GM12872 (cell line): Measurements from ENCODE around the gene ENPP4.

Experiments used
- CTCF ChIP-seq: IDR thresholded peaks from 3 replicates; pipeline ENCODE4 v1.5.1; 2011; ENCODE audit warnings: low read depth, mild to moderate bottlenecking, low read length, moderate library complexity; ENCODE audit not compliant: insufficient read depth

Gene ENPP4

GRCh38 chr6:46118157-46118556 lies 11.6 kb upstream of the ENPP4 start:
- TF ChIP-seq CTCF = no peak

DNA sequence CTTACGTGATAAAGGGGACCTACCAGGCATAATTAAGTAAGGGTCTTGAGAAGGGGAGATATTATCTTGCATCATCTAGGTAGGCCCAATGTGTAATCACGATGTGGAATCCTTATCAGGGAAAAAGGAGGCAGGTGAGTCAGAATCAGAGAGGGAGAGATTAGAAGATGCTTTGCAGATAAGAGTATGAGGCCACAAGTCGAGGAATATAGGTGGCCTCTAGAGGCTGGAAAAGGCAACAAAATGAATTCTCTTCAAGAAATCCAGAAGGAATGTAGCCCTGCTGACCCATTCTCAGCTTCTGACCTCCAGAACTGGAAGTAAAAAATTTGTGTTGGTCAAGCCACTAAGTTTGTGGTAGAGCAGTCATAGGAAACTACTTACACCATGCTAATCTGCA lies 11.0 kb upstream of the ENPP4 start:
- TF ChIP-seq CTCF = no peak

DNA sequence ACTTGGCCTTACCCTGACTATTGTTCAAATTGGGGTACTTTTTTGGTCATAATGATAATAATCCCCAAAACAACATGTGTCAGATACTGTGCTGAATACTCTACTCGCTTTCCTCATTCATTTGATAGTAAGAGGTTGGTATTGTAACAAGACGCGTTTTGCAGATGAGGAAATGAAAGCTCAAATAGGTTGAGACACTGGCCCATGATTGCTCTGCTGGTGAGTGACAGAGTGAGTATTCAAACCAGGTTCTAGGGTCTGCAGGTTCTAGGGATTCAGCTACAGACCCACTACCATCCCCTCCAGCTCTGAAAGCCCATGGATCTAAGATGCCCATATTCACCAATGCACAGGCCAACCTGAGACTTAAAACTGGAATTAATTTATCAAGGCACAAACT lies 1.3 kb upstream of the ENPP4 start:
- no peak for TF ChIP-seq CTCF

DNA sequence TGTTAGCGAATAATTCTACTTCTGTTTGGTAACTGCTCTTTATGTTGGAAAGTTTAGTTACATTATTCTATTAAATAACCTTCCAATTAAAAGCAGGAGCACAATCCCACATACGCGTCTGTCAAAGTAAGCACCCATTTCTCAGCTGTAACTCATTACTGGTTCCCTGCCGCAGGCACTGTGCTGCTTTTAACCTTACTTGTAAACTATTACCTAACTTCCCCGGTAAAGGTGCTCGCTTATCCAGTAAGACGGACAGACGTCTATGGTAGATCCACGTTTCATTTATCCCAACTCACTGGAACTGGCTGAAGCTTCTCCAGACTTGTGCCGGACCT lies 529 bp upstream of the ENPP4 start:
- no peak for TF ChIP-seq CTCF

DNA sequence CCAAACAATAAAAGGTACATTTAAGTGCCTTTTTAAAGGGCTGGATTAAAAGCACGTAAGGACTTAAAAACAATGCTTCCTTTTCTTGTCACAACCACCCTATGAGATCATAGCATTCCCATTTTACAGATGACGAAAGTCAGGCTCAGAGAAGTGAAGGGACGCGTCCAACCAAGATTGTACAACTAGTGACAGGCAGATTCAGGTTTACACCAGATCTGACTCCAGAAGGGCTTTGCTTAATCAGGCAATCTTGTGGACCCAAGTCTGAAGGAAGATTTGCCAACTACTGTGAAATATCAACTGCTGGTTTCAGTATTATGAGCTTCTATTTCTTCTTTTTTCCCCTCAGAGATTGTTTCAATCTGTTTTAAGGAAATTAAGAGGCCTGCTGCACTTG lies 877 bp downstream of the ENPP4 start:
- no peak for TF ChIP-seq CTCF

DNA sequence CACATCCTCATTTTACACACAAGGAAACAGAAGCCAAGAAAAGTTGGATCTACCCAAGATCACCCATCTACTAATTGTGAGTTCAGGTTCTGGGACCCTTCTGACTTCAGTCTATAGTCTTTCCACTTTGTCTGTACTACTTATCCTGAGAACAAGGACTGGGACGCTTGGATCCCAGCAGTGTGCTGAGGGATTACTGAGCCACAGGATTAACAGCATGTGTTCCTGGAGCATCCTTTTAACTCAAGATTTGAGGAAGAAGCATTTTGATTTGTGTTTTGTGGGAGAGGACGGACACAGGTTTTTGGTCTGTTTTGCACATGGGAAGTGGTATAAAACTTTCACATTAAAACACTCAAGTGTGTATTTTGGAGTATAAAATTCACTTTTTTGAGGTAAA lies 4.4 kb downstream of the ENPP4 start:
- no peak for TF ChIP-seq CTCF

- no peak for TF ChIP-seq CTCF
Measured at GRCh38 chr6:46135176-46135575, 5.4 kb downstream of the ENPP4 start.

DNA sequence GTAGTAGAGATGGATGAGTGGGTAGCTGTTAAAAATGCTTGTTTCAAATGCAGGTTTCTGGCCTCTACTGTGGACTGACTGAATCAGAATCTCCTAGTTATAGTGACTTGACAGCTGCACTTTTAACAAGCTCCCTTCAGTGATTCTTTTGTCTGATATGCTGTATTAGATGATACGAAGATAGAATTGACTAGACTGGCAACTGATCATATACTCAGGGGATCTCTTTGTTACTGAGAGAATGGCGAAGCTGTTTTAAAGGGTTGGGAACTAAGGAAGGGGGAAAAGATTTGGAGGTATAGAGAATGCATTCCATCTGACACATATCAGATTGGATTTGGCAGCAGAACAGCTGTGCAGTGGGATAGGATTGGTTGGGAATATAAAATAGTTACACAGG lies 7.0 kb downstream of the ENPP4 start:
- TF ChIP-seq CTCF = no peak
